HG03575 (cell line): ENCODE results near the gene USP54.
A peak's percentile ranks its signal among the peaks of the same experiment; 100 is the strongest.
"Not testable (repeated sequence)": the region's sequence is repeated elsewhere in the genome, so short reads cannot be mapped to it uniquely, and the experiment has no call there.

Experiments
- ATAC-seq: cut with Tn5 transposase; IDR thresholded peaks from one replicate; pipeline ENCODE4 v1.9.1; 2021; ENCODE audit not compliant: unreplicated experiment, insufficient number of reproducible peaks, low FRiP score; ENCODE audit errors: extremely low read depth

Gene USP54, protein sequence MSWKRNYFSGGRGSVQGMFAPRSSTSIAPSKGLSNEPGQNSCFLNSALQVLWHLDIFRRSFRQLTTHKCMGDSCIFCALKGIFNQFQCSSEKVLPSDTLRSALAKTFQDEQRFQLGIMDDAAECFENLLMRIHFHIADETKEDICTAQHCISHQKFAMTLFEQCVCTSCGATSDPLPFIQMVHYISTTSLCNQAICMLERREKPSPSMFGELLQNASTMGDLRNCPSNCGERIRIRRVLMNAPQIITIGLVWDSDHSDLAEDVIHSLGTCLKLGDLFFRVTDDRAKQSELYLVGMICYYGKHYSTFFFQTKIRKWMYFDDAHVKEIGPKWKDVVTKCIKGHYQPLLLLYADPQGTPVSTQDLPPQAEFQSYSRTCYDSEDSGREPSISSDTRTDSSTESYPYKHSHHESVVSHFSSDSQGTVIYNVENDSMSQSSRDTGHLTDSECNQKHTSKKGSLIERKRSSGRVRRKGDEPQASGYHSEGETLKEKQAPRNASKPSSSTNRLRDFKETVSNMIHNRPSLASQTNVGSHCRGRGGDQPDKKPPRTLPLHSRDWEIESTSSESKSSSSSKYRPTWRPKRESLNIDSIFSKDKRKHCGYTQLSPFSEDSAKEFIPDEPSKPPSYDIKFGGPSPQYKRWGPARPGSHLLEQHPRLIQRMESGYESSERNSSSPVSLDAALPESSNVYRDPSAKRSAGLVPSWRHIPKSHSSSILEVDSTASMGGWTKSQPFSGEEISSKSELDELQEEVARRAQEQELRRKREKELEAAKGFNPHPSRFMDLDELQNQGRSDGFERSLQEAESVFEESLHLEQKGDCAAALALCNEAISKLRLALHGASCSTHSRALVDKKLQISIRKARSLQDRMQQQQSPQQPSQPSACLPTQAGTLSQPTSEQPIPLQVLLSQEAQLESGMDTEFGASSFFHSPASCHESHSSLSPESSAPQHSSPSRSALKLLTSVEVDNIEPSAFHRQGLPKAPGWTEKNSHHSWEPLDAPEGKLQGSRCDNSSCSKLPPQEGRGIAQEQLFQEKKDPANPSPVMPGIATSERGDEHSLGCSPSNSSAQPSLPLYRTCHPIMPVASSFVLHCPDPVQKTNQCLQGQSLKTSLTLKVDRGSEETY (N-terminal part only)

DNA sequence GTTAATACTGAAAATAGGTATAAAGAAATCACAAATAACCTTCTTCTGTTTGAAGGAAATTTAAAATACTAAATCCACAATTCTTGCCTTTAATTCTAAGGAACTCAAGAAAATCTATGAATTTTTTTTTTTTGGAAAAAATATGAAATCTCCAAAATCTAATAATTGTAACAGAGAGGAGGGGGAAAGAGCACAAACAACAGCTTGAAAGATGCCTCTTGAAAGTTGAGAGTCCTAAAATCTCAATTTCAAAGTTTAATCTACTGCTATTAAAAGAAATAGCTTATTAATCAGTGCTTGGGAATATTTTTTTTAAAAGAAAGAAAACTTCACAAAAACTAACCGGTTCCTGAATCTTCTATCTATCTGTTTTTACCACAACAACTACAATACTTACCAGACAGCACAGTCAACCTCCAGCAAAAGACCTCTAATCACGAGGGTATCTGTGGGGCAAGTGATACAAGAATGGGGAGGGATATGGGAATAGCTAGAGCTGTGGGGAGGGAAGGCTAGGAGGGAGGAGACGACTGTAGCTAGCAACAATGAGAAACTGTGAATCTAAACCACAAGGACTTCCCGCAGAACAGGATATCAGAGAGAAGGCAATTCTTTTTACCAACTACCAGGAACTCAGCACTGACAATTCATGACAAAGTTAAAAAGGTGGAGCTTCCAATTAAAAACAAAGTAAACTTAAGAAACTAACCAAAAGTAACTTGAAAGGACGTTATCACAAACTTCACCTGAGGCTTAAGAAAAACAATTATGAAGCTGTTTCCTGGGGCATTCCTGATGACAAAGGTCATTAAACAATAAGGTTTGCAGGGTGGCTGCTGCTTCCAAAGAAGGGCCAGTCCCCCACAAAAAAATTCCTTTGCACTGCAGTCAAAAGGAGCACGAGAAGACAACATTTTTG lies at the start of gene USP54:
TSS of gene USP54 (minus strand) at position 462 of the 919 bp plus-strand sequence. CDS start 15,684 bp downstream, outside the sequence.
- ATAC-seq = no peak

DNA sequence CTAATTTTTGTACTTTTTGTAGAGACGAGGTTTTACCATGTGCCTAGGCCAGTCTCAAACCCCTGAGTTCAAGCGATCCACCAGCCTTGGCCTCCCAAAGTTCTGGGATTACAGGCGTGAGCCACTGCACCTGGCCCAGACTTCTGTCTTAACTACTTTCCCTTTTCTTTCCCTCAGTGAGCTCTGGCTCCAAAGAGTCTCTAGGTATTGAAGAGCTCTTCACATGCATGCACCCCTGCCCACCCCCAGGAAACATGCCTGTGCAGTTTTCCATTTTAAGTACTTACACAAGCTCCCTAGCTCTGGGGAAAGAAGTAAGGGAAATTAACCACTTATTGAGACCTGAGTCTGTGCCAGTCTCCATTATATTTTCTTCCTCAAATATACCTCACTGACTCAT lies 48.1 kb upstream of the USP54 start:
- ATAC-seq = no peak

DNA sequence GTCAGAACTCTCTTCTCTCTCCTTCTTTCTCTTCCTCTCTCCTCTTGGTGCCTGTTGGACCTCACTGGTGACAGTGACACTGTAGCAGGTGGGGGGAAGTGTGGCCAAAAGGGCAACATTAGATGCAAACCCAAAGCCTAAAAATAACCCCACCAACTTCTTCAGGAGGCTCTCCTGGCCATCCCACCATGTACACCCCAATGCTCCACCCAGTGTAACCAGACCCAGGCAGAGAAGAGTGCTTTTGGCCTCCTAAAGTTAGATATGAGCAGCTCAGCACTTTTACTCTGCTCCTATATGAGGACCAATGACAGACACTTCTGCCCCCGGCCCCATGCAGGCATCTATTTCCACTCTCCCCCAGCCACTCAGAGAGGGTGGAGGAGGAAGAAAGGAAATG lies 44.6 kb upstream of the USP54 start:
- no peak for ATAC-seq

DNA sequence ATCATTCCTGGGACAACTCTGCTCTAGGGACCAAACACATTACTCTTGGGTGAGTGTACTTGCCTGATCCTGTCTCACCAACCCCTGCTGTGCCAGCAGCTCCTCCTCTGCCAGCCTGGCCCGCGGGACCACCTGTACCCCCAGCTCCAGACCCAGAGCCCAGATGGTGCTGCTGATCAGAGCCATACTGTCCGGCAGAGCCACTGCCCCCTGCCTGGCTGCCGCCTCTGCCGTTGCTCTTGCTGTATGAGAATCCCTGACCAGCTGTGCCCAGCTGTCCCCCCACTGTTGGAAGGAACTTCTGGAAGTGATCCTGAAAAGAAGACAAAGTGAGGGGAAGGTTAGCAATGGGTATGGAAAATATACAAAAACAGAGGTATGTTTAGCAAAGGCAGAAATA lies 43.3 kb upstream of the USP54 start:
- ATAC-seq = no peak

DNA sequence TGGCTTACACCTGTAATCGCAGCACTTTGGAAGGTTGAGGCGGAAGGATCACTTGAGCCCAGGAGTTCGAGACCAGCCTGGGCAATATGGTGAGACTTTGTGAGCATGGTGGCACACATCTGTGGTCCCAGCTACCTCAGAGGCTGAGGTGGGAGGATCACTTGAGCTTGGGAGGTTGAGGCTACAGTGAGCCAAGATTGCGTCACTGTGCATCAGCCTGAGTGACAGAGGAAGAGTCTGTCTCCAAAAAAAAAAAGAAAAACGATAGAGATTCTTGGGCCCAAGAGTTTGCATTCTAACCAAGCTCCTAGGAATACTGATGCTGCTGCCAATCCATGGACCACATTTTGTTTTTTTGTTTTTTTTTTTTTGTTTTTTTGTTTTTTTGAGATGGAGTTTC lies 38.0 kb upstream of the USP54 start:
- ATAC-seq = no peak

DNA sequence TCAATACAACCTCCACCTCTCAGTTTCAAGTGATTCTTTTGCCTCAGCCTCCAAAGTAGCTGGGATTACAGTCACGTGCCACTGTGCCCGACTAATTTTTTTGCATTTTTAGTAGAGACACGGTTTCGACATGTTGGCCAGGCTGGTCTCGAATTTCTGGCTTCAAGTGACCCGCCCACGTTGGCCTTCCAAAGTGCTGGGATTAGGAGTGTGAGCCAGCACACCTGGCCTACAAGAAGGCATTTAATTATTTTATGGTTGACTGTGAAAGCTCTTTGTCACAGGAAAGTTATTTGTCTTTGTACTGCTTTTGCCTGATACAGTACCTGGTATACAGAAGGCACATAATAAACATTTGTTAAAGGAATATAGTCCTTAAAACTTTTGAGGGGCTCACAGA lies 37.3 kb upstream of the USP54 start:
- ATAC-seq = no peak

DNA sequence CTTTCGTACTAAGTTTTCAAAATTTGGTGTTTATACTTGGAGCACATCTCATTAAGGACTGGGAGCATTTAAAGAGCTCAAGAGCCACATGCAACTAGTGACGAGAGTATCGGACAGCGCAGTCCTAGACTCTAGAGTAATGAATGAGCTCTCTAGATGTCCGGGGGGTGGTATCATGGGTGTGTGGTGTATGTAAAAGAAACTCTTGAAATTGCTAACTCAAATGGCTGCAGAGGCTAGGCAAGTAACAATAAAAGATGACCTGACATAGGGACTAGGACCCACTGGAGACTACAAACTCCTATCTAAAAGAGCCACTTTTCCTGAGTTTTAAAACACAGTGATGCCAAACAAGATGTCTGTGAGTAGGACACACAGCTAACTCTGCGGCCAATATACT lies 36.2 kb upstream of the USP54 start:
- ATAC-seq = no peak

DNA sequence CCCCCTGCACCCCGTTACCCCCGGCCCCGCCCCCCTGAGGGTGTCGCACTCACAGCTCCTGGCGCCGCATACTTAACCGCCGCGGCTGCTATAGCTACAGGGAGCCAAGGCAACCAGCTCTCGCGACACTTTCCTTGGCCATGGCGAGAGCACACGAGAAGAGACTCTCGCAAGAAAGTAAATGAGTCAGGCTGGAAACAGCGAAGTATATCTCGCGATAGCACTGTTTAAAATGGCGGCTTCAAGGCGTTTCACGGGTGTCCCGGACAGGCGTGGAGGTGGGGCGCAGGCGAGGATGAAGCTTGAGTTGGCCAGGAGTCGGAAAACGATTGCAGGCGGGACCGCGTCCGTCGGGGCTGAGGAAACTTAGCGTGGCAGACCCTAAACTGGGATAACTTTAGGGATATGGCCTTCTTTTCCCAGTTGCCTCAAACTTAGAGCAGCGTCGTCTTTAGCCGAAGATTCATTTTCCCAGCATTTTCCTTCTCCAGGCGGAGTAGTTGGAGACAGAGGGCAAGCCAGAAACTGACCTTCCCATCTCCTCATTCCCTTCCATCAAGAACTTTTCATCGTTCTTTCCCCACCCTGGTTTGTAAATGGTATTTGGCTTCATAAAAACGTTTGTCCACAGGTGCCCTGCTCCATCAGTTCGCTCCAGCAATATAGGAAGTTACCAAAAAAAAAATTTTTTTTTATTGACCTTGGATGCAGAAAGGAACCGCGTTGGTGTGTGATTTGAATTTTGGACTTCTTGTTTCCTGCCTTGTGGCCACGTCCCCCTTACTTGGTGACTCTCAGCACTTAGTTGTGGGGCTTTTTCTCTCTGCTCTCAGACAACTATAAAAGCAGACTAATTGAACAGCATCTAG lies 35.0 kb upstream of the USP54 start:
- ATAC-seq = peak; percentile 84

DNA sequence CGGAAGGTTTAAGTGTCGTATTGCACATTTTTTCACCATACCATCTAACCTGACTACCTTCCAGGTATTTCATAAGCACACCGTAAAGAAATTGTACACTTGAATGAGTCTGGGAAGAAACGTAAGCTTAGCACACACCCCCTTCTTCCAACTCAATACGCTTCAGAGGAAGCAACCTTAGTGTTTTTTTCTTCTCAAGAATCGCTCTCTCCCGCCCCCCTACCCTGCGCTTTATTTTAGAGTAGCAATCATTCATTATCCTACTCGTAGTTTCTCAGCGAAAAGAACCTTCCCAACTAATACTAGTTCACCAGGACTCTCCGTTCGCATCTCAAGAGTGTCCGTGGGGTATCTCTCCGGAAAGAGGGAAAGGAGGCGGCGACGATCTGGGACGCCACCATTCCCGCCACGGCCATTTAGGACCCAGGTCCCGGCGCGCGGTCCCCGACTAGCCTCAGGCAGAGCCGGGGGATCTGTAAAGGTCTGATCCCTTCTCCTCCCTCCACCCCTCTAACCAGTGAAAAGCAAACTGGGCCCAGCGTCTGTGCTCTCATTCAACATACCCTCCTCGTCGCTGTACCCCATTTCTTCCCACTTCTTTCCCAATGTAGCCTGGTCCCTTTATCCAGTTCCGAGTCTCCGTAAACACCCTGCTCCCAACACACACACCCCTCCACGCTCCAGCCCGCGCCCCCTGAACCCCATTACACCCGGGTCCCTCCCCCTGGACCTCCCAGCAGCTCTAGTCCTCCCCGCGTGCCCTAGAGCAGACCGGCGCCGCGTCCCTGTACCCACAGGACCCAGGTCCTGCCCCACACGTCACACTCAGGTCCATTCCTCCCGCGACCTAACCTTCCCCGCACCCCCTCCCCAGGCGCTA lies 34.1 kb upstream of the USP54 start:
- no peak for ATAC-seq

DNA sequence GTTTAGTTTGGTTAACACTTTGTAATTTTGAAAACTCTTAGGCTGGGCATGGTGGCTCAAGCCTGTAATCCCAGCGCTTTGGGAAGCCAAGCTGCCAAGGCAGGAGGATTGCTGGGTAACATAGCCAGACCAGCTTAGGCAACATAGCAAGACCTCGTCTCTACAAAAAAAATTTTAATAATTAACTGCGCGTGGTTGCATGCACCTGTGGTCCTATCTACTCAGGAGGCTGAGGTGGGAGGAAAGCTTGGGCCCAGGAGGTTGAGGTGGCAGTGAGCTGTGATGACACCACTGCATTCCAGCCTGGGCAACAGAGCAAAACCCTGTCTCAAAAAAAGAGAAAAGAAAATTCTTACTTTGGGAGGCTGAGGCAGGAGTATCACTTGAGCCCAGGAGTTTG lies 31.9 kb upstream of the USP54 start:
- no peak for ATAC-seq

DNA sequence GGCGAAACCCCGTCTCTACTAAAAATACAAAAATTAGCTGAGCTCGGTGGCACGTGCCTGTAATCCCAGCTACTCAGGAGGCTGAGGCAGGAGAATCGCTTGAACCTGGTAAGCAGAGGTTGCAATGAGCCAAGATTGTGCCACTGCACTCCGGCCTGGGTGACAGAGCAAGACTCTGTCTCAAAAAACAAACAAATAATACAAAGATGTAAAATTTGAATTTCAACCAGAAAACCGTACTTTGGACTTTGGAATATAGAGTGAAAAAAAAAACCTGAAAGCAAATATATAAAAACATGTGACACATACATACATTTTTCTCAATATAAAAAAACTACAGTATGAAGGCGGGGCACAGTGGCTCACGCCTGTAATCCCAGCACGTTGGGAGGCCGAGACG lies 29.8 kb upstream of the USP54 start:
- ATAC-seq = not testable (repeated sequence)

DNA sequence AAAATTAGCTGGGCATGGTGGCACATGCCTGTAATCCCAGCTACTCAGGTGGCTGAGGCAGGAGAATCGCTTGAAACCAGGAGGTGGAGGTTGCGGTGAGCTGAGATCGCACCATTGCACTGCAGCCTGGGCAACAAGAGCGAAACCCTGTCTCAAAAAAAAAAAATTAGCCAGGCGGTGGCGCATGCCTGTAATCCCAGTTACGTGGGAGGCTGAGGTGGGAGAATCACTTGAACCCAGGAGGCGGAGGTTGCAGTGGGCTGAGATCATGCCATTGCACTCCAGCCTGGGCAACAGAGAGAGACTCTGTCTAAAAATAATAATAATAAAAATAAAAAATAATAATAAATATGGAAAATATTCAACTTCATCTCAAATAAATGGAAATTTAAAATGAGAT lies 26.0 kb upstream of the USP54 start:
- ATAC-seq = not testable (repeated sequence)

DNA sequence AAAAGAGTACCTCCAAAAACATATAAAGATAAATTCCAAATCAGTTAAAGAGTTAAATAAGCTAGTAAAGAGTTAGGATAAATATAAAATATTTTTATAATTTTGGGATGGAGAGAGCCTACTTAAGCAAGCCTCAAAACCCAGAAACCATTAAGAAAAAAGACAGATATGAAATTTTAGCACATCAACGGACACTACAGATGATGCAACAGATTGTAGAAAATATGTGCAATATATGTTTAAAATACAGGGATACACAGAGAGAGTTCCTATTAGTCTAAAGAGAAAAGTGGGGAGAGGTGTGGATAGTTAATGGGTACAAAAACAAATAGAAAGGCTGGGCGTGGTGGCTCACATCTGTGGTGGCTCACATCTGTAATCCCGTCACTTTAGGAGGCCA lies 23.6 kb upstream of the USP54 start:
- no peak for ATAC-seq

DNA sequence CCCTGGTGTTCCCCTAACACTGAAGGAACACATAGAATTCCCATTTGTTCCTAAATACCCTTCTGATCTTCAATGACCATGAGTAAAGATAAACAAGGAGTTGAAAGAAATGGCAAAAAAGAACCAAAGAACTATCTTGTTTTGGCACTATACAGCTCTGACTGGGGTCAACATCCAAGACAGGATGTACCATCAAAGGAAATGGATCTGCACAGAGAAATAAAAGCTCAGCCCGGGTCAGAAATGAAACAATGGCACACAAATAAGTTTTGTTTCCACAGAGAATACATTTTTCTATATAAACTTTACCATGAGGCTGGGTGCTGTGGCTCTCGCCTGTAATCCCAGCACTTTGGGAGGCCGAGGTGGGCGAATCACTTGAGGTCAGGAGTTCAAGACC lies 18.0 kb upstream of the USP54 start:
- no peak for ATAC-seq

DNA sequence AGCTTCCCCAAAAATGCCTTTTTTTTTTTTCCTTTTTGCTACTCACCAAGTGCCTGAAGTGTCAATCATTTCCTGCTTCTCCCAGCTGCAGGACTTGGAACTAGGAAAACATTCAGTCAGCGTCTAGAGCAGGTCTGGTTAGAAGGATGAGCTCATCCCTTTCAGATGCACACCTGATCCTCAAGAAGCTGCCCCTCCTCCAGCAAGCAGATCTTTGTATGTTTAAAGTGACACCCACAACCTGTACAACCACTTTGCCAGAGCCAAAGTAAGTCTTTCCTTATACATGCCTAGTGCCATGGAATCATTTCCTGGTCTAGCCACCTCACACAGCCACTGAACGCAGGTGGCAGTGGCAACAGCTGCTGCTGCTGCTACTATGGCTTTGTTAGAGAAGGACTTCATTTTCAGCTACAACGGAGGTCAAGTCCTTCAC lies 10.4 kb upstream of the USP54 start:
- ATAC-seq = no peak

DNA sequence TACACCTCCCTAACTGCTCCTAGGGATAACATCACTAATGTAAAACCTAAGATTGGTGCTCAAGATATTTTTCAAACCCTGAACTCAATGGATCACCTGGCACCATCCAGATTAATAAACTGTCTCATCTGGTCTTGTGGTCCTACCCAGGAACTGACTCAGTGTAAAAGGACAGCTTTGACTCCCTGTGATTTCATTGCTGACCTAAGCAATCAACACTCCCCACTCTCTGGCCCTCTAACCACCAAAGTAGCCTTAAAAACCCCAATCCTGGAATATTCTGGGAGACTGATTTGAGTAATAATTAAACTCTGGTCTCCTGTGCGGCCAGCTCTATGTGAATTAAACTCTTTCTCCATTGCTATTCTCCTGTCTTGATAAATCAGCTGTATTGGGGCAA lies 6.2 kb upstream of the USP54 start:
- ATAC-seq = no peak

DNA sequence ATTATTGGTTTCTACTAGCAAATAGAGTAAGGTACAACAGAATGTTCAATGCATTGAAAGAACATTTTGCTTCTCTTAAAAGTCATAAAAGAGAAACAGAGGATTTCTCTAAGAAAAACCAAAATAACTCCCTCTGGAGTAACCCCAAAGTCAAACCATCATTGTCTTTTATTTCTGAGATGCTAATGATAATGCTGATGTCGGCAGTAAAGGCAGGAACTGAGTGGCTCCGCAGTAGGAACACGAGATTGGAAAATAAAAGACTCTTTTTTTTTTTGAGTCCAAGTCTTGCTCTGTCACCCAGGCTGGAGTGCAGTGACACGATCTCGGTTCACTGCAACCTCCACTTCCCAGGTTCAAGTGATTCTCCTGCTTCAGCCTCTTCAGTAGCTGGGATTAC lies 2.7 kb upstream of the USP54 start:
- ATAC-seq = no peak
